Embryonic facial prominence (tissue), 1 donor: ENCODE measurements around the gene FHIT.

Source experiments
- DNase-seq: peaks from one replicate; pipeline ENCODE4 v3.0.0-alpha.2; 2016; ENCODE audit errors: extremely low spot score

Gene FHIT

GRCh38 chr3:59730591-59730990 is 1520.7 kb downstream of the FHIT start:
- DNase-seq: no peak

DNA sequence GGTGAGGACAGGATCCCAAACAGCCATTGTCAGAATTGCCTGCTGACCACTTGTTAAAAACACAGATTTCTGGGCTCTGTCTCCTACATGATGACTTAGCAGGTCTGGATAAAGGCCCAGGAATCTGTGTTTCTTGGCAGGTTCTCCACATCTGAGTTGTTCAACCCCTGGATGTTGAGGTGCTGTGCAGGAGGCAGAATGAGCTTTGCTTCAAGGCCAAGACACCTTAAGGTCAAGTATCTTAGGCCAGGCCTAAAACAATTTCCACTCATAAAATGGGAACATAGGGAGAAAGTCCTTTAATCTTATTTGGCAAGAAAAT is 1522.7 kb downstream of the FHIT start:
- DNase-seq: no peak

DNA sequence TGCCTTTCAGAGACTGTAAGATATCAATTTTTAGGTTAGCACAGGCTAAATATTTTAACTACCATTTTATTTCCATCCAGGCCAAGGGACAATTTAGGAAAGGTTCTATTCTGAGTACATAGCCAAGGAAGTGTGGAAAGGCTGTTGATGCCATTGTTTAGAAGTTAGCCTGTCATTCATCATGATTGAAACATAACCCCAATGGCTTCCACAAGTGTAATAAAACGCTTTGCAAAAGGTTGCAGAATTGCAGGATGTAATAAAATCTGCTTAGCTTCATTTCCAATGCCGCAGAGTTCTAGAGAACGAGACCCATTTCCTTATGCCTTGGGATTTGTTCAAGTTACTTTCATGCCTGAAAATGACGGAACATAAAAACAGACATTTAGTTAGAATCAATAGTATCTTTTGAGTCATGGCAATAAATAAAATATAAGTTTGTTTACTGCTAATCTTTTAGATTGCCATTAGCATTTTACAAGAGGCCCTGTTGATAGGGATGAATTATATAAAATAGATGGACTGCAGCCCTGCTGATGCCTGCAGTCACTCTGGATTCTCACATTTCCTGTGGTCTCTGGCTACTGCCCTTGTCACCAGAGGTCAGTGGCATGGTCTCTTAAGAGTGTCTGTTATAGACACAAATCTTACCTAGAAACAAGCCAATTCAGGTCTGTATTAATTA is 1523.2 kb downstream of the FHIT start:
- DNase-seq: no peak

DNA sequence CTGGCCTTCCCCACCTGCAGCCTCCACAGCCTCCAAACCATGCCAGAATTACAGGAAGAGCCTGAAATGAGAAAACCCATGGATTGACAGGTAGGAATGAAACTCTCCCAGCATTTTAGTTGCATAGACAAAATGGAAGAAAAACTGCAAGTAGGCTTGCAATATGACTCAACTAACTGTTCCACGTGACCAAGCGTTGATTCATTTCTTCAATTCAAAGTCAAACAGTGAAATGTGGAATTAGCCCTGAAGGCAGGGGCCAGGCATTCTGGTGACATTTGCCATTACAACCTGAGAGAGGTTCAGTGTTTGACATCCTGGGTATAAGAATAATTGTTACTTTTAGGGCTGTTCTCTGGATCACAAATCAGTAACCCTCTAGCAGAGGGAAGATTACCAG is 1525.0 kb downstream of the FHIT start:
- no peak for DNase-seq

DNA sequence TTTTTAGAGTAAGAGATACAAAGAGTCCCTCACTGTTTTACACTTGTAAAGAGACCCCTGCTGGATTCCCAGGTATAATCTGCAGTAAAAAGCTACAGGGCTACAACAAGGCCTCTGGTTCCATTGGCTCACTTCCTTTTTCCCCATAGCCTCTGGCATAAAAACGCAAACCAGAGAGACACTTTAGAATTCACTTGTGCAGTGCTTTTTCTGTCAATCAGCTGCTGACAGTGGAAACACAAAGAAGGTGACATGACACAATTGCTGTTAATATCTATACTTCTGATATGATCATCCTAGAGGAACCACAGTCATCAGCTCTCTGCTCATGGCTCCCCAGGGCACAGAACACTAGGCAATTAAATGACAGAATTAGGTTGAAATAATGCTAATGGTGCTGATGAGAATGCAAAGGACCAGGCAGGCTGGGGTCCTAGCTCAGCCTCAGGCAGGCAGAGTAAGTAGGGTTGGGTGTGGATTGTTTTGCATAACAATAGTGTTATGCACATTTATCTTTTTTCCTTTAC is 1533.5 kb downstream of the FHIT start:
- no peak for DNase-seq

GRCh38 chr3:59714066-59714465 is 1537.2 kb downstream of the FHIT start:
- no peak for DNase-seq

DNA sequence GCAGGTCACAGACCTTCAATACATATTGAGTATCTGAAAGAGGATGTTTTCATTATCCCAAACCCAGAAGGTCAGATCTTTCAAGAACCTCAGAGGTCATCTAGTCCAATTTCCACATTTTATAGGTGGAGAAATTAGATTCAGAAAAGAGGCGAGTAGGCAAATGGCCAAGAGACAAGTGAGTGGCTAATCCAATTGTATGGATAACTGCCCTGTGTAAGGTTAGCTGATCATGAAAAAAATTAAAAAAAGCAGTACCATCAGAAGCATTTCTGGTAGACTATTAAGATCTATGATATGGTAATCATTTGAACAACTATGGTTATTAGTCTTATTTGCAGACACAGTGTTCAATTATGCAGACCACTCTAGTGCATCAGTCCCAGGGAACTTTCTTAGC is 1540.7 kb downstream of the FHIT start:
- no peak for DNase-seq

- no peak for DNase-seq
Measured at GRCh38 chr3:59709702-59710553, 1541.3 kb downstream of the FHIT start.

DNA sequence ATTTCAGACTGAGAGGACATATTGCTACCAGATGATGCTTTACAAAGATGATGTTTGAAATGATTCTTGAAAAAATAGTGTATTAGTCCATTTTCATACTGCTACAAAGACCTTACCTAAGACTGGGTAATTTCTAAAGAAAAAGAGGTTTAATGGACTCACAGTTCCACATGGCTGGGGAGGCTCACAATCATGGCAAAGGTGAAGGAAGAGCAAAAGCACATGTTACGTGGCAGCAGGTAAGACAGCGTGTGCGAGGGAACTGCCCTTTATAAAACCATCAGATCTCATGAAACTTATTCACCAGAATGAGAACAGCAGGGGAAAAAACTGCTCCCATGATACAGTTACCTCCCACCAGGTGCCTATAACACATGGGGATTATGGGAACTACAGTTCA is 1543.0 kb downstream of the FHIT start:
- no peak for DNase-seq

GRCh38 chr3:59704292-59704691 is 1547.0 kb downstream of the FHIT start:
- DNase-seq: no peak

GRCh38 chr3:59699648-59700320 is 1551.5 kb downstream of the FHIT start:
- DNase-seq: no peak
